Neuronal stem cell (in vitro differentiated cells): ENCODE results near the gene C9.

Experiments
- DNase-seq: peaks from one replicate; pipeline ENCODE4 v3.0.0-alpha.2; 2013; ENCODE audit warnings: low spot score
- H2AFZ ChIP-seq: one replicate; pipeline ENCODE4 v1.6.1; 2013; ENCODE audit warnings: mild to moderate bottlenecking, low read length, inconsistent platforms
- H2AK5ac ChIP-seq: 2 replicates; pipeline ENCODE4 v1.6.1; 2013; ENCODE audit warnings: low read depth, mild to moderate bottlenecking, inconsistent platforms, low read length, moderate library complexity, mixed read lengths
- H2BK120ac ChIP-seq: 2 replicates; pipeline ENCODE4 v1.6.1; 2013; ENCODE audit warnings: low read depth, mild to moderate bottlenecking, inconsistent platforms, low read length, moderate library complexity, mixed read lengths
- H2BK12ac ChIP-seq: one replicate; pipeline ENCODE4 v1.6.1; 2013; ENCODE audit warnings: low read length, inconsistent platforms
- H2BK15ac ChIP-seq: 2 replicates; pipeline ENCODE4 v1.6.1; 2013; ENCODE audit warnings: mild to moderate bottlenecking, low read length, inconsistent platforms, mixed read lengths
- H2BK5ac ChIP-seq: one replicate; pipeline ENCODE4 v1.6.1; 2013; ENCODE audit warnings: inconsistent platforms, mild to moderate bottlenecking, low read length, moderate library complexity
- H3K14ac ChIP-seq: one replicate; pipeline ENCODE4 v1.6.1; 2013; ENCODE audit warnings: low read length, inconsistent platforms
- H3K18ac ChIP-seq: 2 replicates; pipeline ENCODE4 v1.6.1; 2013; ENCODE audit warnings: low read length, inconsistent platforms
- H3K23ac ChIP-seq: 2 replicates; pipeline ENCODE4 v1.6.1; 2013; ENCODE audit warnings: low read depth, mild to moderate bottlenecking, mixed read lengths, low read length, inconsistent platforms; ENCODE audit not compliant: poor library complexity
- H3K27ac ChIP-seq: replicated peaks from 3 replicates; pipeline ENCODE4 v1.5.1; 2013; ENCODE audit warnings: low read length, inconsistent platforms
- H3K27me3 ChIP-seq, 3 experiments: 2 replicates each; pipeline ENCODE4 v1.6.1; 2013; ENCODE audit warnings: low read length in 3 of 3, mild to moderate bottlenecking in 2 of 3, inconsistent platforms in 1 of 3, low read depth in 1 of 3, mixed read lengths in 1 of 3, moderate library complexity in 1 of 3; ENCODE audit not compliant: control insufficient read depth in 3 of 3, insufficient read depth in 3 of 3
- H3K36me3 ChIP-seq, 2 donors: replicated peaks in 1 of 2; 2 replicates each; pipeline ENCODE4 v1.6.1; 2013; ENCODE audit warnings: low read length in 2 of 2; ENCODE audit not compliant: control insufficient read depth in 2 of 2, insufficient read depth in 2 of 2
- H3K4ac ChIP-seq: 2 replicates; pipeline ENCODE4 v1.6.1; 2013; ENCODE audit warnings: inconsistent platforms, mild to moderate bottlenecking, low read length, moderate library complexity
- H3K4me1 ChIP-seq, 2 donors: 1 replicate in 1 of 2; 2 replicates in 1 of 2; pipeline ENCODE4 v1.6.1; 2013; ENCODE audit warnings: low read length in 2 of 2, low read depth in 1 of 2; ENCODE audit not compliant: control insufficient read depth in 2 of 2, insufficient read depth in 1 of 2
- H3K4me2 ChIP-seq: one replicate; pipeline ENCODE4 v1.6.1; 2013; ENCODE audit warnings: mild to moderate bottlenecking, low read length, inconsistent platforms; ENCODE audit not compliant: insufficient read depth, poor library complexity, severe bottlenecking
- H3K4me3 ChIP-seq, 2 donors: 2 replicates each; pipeline ENCODE4 v1.5.1; 2013; ENCODE audit warnings: low read length in 2 of 2, mild to moderate bottlenecking in 2 of 2, inconsistent platforms in 1 of 2, moderate library complexity in 1 of 2
- H3K79me1 ChIP-seq: one replicate; pipeline ENCODE4 v1.6.1; 2013; ENCODE audit warnings: low read depth, mild to moderate bottlenecking, inconsistent platforms, low read length, moderate library complexity
- H3K9ac ChIP-seq: one replicate; pipeline ENCODE4 v1.6.1; 2013; ENCODE audit warnings: mild to moderate bottlenecking, low read depth, low read length, inconsistent platforms; ENCODE audit not compliant: poor library complexity
- H3K9me3 ChIP-seq, 2 donors: replicated peaks in 1 of 2; 2 replicates each; pipeline versions ENCODE3 to v1.6.1; 2013; ENCODE audit warnings: low read length in 2 of 2, mild to moderate bottlenecking in 2 of 2, inconsistent platforms in 1 of 2, low read depth in 1 of 2, mixed read lengths in 1 of 2, moderate library complexity in 1 of 2; ENCODE audit not compliant: control insufficient read depth in 2 of 2, insufficient read depth in 1 of 2
- H4K8ac ChIP-seq: one replicate; pipeline ENCODE4 v1.6.1; 2013; ENCODE audit warnings: low read depth, mild to moderate bottlenecking, inconsistent platforms, low read length, moderate library complexity
- H4K91ac ChIP-seq: one replicate; pipeline ENCODE4 v1.6.1; 2013; ENCODE audit warnings: low read length, low read depth, mild to moderate bottlenecking, inconsistent platforms; ENCODE audit not compliant: poor library complexity
- WGBS, 2 donors: extraction: QIAGEN DNeasy Blood & Tissue Kit; methylation state at CpG; one replicate each; pipeline ENCODE4 v1.1.7; 2013; ENCODE audit warnings: missing lambda C conversion rate in 2 of 2, mixed read lengths in 1 of 2; ENCODE audit not compliant: insufficient read length in 2 of 2, insufficient replicate concordance in 1 of 2; ENCODE audit errors: extremely low coverage in 2 of 2; 5-methylcytosine and 5-hydroxymethylcytosine counted together

The C9 gene

GRCh38 chr5:39349484-39349883 is 14.8 kb downstream of the C9 start:
- H3K27ac ChIP-seq = no peak overlapping the region
- H3K36me3 ChIP-seq = no peaks in the 10 kb centered on the region
- H2BK15ac ChIP-seq = no peak overlapping the region
- no peak for DNase-seq
- no peak overlapping the region for H2AFZ ChIP-seq
- H4K8ac ChIP-seq = no peak overlapping the region
- H2BK12ac ChIP-seq = no peak overlapping the region
- no peak overlapping the region for H3K18ac ChIP-seq
- no peaks in the 10 kb centered on the region for H3K79me1 ChIP-seq
- H4K91ac ChIP-seq = no peak overlapping the region
- H3K4me1 ChIP-seq = no peaks in the 10 kb centered on the region
- H2BK5ac ChIP-seq = no peak overlapping the region
- no peak overlapping the region for H3K4me2 ChIP-seq
- H3K4me3 ChIP-seq = no peak overlapping the region
- no peak overlapping the region for H2BK120ac ChIP-seq
- no CpG with 5 or more reads among the region's 4 CpGs for WGBS, 2 donors
- H3K27me3 ChIP-seq = no peaks in the 10 kb centered on the region
- H3K9me3 ChIP-seq = no peaks in the 10 kb centered on the region
- H3K14ac ChIP-seq = no peak overlapping the region
- no peak overlapping the region for H2AK5ac ChIP-seq
- H3K9ac ChIP-seq = no peak overlapping the region
- H3K23ac ChIP-seq = no peak overlapping the region
- no peak overlapping the region for H3K4ac ChIP-seq

- Histone ChIP-seq H3K27me3 (no peaks in the 10 kb centered on the region), H3K9me3 (no peaks in the 10 kb centered on the region), H3K23ac (no peak overlapping the region), H3K4me2 (no peak overlapping the region), H3K14ac (no peak overlapping the region), H3K79me1 (no peaks in the 10 kb centered on the region), H2BK12ac (no peak overlapping the region), H3K27ac (no peak overlapping the region), H4K8ac (no peak overlapping the region), H3K18ac (no peak overlapping the region), H2BK5ac (no peak overlapping the region), H3K4me3 (no peak overlapping the region), H3K36me3 (no peaks in the 10 kb centered on the region), H2AK5ac (no peak overlapping the region), H2BK15ac (no peak overlapping the region), H2AFZ (no peak overlapping the region), H2BK120ac (no peak overlapping the region), H3K4me1 (no peaks in the 10 kb centered on the region), H3K9ac (no peak overlapping the region), H4K91ac (no peak overlapping the region), H3K4ac (no peak overlapping the region)
- no peak for DNase-seq
- no CpG with 5 or more reads among the region's 1 CpG for WGBS, 2 donors
Measured at GRCh38 chr5:39342460-39342859, 21.8 kb downstream of the C9 start.

DNA sequence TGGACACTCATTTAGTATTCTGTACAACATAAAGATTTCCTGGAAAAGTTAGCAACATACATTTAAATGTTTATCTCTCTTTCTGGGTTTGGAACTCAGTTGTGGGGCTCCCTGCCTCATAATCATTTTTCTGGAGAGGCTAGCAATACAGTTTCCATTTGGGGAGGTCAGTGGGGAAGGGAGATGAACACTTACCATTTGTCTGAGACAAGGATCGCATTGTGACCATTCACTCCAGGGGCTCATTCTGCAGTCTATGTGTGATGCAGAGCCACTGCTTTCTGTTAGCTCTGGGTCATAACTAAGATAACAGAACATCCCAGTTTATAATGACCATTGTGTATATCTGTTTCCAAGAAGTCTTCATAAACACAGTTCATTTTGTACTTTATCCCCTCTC is 22.4 kb downstream of the C9 start:
- no peak overlapping the region for H3K4me3 ChIP-seq
- no peaks in the 10 kb centered on the region for H3K36me3 ChIP-seq
- H3K9me3 ChIP-seq = no peaks in the 10 kb centered on the region
- H3K23ac ChIP-seq = no peak overlapping the region
- no peak overlapping the region for H4K91ac ChIP-seq
- no peak overlapping the region for H2AK5ac ChIP-seq
- no peak overlapping the region for H3K27ac ChIP-seq
- no peak overlapping the region for H2BK5ac ChIP-seq
- H2BK120ac ChIP-seq = no peak overlapping the region
- H3K4ac ChIP-seq = no peak overlapping the region
- H3K18ac ChIP-seq = no peak overlapping the region
- H2BK12ac ChIP-seq = no peak overlapping the region
- H2AFZ ChIP-seq = no peak overlapping the region
- no peak overlapping the region for H3K4me2 ChIP-seq
- no peak for DNase-seq
- no peaks in the 10 kb centered on the region for H3K79me1 ChIP-seq
- WGBS, 2 donors = no CpG with 5 or more reads among the region's 1 CpG
- no peak overlapping the region for H4K8ac ChIP-seq
- H3K27me3 ChIP-seq = no peaks in the 10 kb centered on the region
- no peak overlapping the region for H3K9ac ChIP-seq
- H2BK15ac ChIP-seq = no peak overlapping the region
- H3K14ac ChIP-seq = no peak overlapping the region
- no peaks in the 10 kb centered on the region for H3K4me1 ChIP-seq

DNA sequence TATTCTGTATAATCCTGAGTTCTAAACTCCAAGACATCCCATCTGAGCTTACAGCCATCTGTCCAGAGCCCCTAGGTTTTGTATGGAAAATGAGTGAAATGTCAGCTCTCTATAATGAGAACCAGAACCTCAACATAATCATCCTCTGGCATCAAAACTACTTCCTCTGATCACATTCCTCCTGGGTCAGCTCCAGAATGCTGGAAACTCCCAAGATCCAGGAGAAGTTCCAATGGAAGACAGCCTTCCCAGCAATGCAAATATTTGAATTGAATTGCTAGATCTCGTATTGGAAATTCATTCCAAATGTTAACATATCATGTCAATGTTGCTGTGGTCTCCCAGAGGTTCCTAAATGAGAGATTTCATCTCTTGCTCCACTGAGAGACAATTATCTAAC is 23.8 kb downstream of the C9 start:
- Histone ChIP-seq H2AFZ (no peak overlapping the region), H3K9ac (no peak overlapping the region), H3K79me1 (no peaks in the 10 kb centered on the region), H2AK5ac (no peak overlapping the region), H3K4ac (no peak overlapping the region), H2BK5ac (no peak overlapping the region), H2BK120ac (no peak overlapping the region), H3K4me1 (no peaks in the 10 kb centered on the region), H2BK12ac (no peak overlapping the region), H3K36me3 (no peaks in the 10 kb centered on the region), H3K4me3 (no peak overlapping the region), H3K18ac (no peak overlapping the region), H3K9me3 (no peaks in the 10 kb centered on the region), H4K8ac (no peak overlapping the region), H4K91ac (no peak overlapping the region), H2BK15ac (no peak overlapping the region), H3K27ac (no peak overlapping the region), H3K4me2 (no peak overlapping the region), H3K23ac (no peak overlapping the region), H3K27me3 (no peaks in the 10 kb centered on the region), H3K14ac (no peak overlapping the region)
- no peak for DNase-seq
- no CpG with 5 or more reads among the region's 1 CpG for WGBS, 2 donors
